Sigmoid colon (tissue), 7 donors: Measurements from ENCODE around the gene CLIC5. TPM values are rescaled to one million over a fixed set of nuclear protein-coding genes. Genes with fewer than 3 reads are reported as not detected.

Experiments
- DNase-seq: peaks from one replicate; pipeline ENCODE4 v3.0.0-alpha.2; 2019
- H3K27ac ChIP-seq, 4 donors: fragments of 200-600 bp; sonication (generic); one replicate each; pipeline ENCODE4 v1.5.1; 2016 to 2019; ENCODE audit warnings: mild to moderate bottlenecking in 1 of 4
- H3K27me3 ChIP-seq, 3 donors: fragments of 200-600 bp; sonication (generic); one replicate each; pipeline ENCODE4 v1.5.1; 2019; ENCODE audit warnings: mild to moderate bottlenecking in 1 of 3
- H3K36me3 ChIP-seq, 4 donors: fragments of 200-600 bp; sonication (generic); one replicate each; pipeline ENCODE4 v1.5.1; 2016 to 2019
- H3K4me1 ChIP-seq, 4 donors: fragments of 200-600 bp; sonication (generic); one replicate each; pipeline ENCODE4 v1.5.1; 2017 to 2019
- H3K4me3 ChIP-seq, 4 donors: fragments of 200-600 bp; sonication (generic); one replicate each; pipeline ENCODE4 v1.5.1; 2017 to 2019; ENCODE audit warnings: mild to moderate bottlenecking in 2 of 4, moderate library complexity in 1 of 4
- H3K9me3 ChIP-seq, 4 donors: fragments of 200-600 bp in 3 of 4; sonication (generic) in 3 of 4; one replicate each; pipeline versions ENCODE4 v1.5.1 to v1.6.1; 2013 to 2019
- EP300 ChIP-seq, 4 donors: sonication (generic); formaldehyde crosslinking; IDR thresholded peaks; one replicate each; pipeline ENCODE4 v1.6.1; 2017; ENCODE audit warnings: antibody characterized with exemption in 4 of 4
- POLR2A ChIP-seq, 2 donors: fragments of 450-650 bp; IDR thresholded peaks; one replicate each; pipeline ENCODE4 v1.6.1; 2016; ENCODE audit warnings: antibody characterized with exemption in 2 of 2, mild to moderate bottlenecking in 2 of 2, moderate library complexity in 2 of 2
- POLR2AphosphoS5 ChIP-seq, 4 donors: sonication (generic); formaldehyde crosslinking; IDR thresholded peaks; one replicate each; pipeline ENCODE4 v1.6.1; 2017; ENCODE audit warnings: antibody characterized with exemption in 4 of 4
- WGBS, 2 donors: extraction: QIAGEN DNeasy Blood & Tissue Kit; methylation state at CpG; one replicate each; pipeline ENCODE4 v1.1.7; 2013; 5-methylcytosine and 5-hydroxymethylcytosine counted together
- intact Hi-C: fragments of 100-400 bp; cut with DNase I; formaldehyde crosslinking; loops from one replicate; pipeline ENCODE4 v1.15.1; 2023
- polyA plus RNA-seq, 3 donors: library from polyadenylated mRNA; stranded (reverse); fragments of 200-250 nt; gene quantifications; one replicate each; pipeline ENCODE4 v1.2.3, GENCODE V29; 2013
- total RNA-seq, 4 donors: library from RNA; depleted of rRNA; stranded (reverse); fragments of >200 nt; gene quantifications; one replicate each; pipeline ENCODE4 v1.1.0, GENCODE V29; 2016
- TF ChIP-seq, protein P1 (sequence below), 4 experiments: fragments of 450-650 bp in 3 of 4; fragments of 200-600 bp in 1 of 4; IDR thresholded peaks; one replicate each; pipeline ENCODE4 v1.5.1; 2016 to 2019; ENCODE audit warnings: antibody characterized with exemption in 4 of 4, mild to moderate bottlenecking in 3 of 4, moderate library complexity in 2 of 4
- donor health status: healthy with polysubstance abuse.
- donor health status: Bipolar disorder and iron deficiency.
- donor health status: healthy.

CLIC5 gene
- total and polyA plus RNA-seq, 7 donors = 1.8 to 77.0 (median 3.5) TPM

DNA sequence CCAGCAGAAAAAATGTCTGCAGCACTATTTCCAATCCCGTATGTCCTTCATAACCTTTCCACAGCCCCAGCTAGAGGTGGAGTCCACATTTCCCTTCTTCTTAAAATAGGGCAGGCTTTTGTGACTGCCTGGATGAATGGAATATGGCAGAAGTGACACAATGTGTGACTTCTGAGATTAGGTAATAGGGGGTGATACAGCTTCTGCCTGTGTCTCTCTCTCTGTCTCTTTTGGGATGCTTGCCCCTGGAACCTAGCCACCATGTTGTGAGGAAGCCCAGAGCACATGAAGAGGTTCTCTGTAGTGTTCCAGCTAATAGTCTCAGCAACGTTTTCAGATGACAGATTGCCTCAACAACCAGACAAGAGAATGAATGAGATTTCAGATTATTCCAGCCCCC lies 51.4 kb downstream of the CLIC5 start:
- peaks cover 0 to 11% (median 3%) of the 10 kb centered on the region in 4 donors for H3K4me1 ChIP-seq
- DNase-seq = no peak
- no peak overlapping the region for H3K27ac ChIP-seq
- TF ChIP-seq EP300 (IDR thresholded peaks at IDR 0.05) (no peak), POLR2A (IDR thresholded peaks at IDR 0.05) (no peak), POLR2AphosphoS5 (IDR thresholded peaks at IDR 0.05) (no peak)
- TF ChIP-seq, protein P1, sequence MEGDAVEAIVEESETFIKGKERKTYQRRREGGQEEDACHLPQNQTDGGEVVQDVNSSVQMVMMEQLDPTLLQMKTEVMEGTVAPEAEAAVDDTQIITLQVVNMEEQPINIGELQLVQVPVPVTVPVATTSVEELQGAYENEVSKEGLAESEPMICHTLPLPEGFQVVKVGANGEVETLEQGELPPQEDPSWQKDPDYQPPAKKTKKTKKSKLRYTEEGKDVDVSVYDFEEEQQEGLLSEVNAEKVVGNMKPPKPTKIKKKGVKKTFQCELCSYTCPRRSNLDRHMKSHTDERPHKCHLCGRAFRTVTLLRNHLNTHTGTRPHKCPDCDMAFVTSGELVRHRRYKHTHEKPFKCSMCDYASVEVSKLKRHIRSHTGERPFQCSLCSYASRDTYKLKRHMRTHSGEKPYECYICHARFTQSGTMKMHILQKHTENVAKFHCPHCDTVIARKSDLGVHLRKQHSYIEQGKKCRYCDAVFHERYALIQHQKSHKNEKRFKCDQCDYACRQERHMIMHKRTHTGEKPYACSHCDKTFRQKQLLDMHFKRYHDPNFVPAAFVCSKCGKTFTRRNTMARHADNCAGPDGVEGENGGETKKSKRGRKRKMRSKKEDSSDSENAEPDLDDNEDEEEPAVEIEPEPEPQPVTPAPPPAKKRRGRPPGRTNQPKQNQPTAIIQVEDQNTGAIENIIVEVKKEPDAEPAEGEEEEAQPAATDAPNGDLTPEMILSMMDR (IDR thresholded peaks at IDR 0.05) = no peak
- no peaks in the 10 kb centered on the region for H3K27me3 ChIP-seq
- intact Hi-C loops = no loop called here
- H3K4me3 ChIP-seq = no peak overlapping the region
- no peaks in the 10 kb centered on the region for H3K36me3 ChIP-seq
- WGBS, 2 donors = 64 to 84% methylated on average over 2 of the region's 2 CpGs
- no peaks in the 10 kb centered on the region for H3K9me3 ChIP-seq

DNA sequence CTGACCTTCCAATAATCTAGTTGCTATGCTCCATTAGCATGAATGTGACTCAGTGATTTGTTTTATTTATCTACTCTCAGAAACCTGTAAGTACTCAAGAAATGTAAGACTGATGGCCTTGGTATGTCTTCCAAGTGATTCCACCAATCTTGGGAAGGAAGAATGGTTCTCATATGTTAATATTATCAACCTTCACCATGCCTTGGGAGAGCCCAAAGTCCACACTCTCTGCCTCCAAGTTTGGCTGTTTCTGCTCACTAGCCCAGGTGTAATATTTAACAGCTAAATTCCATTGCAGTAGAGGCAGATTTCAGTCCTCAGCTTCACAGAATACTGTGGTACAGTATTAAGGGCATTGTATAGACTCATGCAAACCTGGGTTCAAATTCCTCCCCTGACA lies 51.8 kb downstream of the CLIC5 start:
- H3K9me3 ChIP-seq = no peaks in the 10 kb centered on the region
- H3K27ac ChIP-seq = no peak overlapping the region
- no peak overlapping the region for H3K4me3 ChIP-seq
- no peaks in the 10 kb centered on the region for H3K36me3 ChIP-seq
- DNase-seq = no peak
- intact Hi-C loops = no loop called here
- TF ChIP-seq POLR2A (IDR thresholded peaks at IDR 0.05) = no peak
- no peak for TF ChIP-seq EP300 (IDR thresholded peaks at IDR 0.05)
- no peak for TF ChIP-seq POLR2AphosphoS5 (IDR thresholded peaks at IDR 0.05)
- TF ChIP-seq, protein P1 (IDR thresholded peaks at IDR 0.05) = no peak
- H3K27me3 ChIP-seq = no peaks in the 10 kb centered on the region
- H3K4me1 ChIP-seq = peaks cover 0 to 11% (median 3%) of the 10 kb centered on the region in 4 donors

DNA sequence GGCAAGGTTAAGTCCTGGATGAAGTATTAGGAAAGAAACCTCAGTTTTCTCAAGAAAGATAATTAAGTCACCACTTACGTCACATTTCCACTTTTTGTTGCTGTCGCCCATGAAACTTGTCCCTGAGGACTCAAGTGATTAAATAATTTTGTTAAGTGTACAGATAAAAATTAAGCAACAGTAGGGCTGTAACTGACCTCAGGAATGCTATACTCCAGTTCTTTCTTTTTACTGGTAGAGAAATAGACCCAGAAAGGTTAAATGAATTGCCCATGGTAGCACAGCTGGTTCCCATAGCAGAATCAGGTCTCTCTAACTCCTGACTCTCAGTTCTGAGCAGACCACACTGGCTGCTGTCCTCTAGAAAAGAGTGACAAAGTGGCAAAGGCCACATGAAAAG lies 54.5 kb downstream of the CLIC5 start:
- 91 to 95% methylated on average over 2 of the region's 2 CpGs for WGBS, 2 donors
- intact Hi-C loops = no loop called here
- H3K36me3 ChIP-seq = no peaks in the 10 kb centered on the region
- no peak overlapping the region for H3K4me3 ChIP-seq
- no peaks in the 10 kb centered on the region for H3K9me3 ChIP-seq
- H3K27me3 ChIP-seq = no peaks in the 10 kb centered on the region
- H3K27ac ChIP-seq = no peak overlapping the region
- H3K4me1 ChIP-seq = peaks cover 0 to 6% (median 3%) of the 10 kb centered on the region in 4 donors
- DNase-seq = no peak
- TF ChIP-seq, protein P1 (IDR thresholded peaks at IDR 0.05) = no peak
- TF ChIP-seq EP300 (IDR thresholded peaks at IDR 0.05) = no peak

DNA sequence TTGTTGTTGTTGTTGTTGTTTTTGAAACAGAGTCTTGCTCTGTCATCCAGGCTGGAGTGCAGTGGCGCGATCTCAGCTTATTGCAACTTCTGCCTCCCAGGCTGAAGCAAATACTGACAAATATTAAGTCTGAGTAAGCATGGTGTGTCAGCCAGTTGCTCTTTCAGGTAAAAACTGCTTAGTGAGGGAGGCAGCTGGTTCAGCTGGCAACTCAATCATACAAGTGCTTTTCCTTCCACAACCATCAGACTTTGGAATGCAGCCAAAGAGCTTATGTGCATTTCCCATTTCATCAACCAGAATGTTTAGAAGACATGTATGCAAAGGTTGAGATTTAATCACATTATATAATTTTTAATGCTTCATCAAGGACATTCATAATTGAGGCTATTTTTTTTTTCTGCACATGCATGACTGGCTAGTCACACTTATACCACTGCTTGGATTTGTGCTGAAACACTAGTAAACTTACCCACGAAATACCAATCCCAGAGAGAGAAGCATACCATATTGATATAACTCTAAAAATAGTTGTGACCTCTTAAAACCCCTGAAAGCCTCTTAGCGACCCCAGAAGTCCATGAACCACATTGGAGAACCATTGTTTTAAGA lies 56.0 kb downstream of the CLIC5 start:
- no peak overlapping the region for H3K4me3 ChIP-seq
- WGBS, 2 donors = 49 to 52% methylated on average over 4 of the region's 4 CpGs
- no peaks in the 10 kb centered on the region for H3K27me3 ChIP-seq
- H3K9me3 ChIP-seq = no peaks in the 10 kb centered on the region
- DNase-seq = no peak
- intact Hi-C loops = no loop called here
- H3K36me3 ChIP-seq = no peaks in the 10 kb centered on the region
- TF ChIP-seq, protein P1 (IDR thresholded peaks at IDR 0.05) = no peak
- no peak for TF ChIP-seq POLR2AphosphoS5 (IDR thresholded peaks at IDR 0.05)
- TF ChIP-seq EP300 (IDR thresholded peaks at IDR 0.05) = no peak
- no peak for TF ChIP-seq POLR2A (IDR thresholded peaks at IDR 0.05)
- H3K4me1 ChIP-seq = no peaks in the 10 kb centered on the region
- no peak overlapping the region for H3K27ac ChIP-seq

DNA sequence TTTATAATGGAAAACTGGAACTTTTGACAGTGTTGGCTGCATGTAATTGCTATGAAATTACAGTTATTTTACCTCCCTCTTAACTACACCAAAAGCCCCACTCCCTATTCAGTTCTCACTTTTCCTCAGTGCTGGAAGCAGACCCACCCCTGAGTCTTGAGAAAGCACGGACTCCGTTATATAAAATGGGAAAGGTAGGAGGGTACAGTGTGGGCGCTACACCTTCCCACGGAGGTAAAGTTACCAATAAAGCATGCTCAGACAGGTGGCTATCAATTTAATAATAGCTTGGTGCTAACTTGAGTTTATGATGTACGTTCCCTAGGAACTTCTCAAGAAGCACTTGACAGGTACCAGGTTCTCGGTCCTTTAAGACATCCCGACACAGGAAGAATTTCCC lies 59.0 kb downstream of the CLIC5 start:
- 93 to 94% methylated on average over 7 of the region's 7 CpGs for WGBS, 2 donors
- H3K27me3 ChIP-seq = no peaks in the 10 kb centered on the region
- no peaks in the 10 kb centered on the region for H3K36me3 ChIP-seq
- TF ChIP-seq POLR2AphosphoS5 (IDR thresholded peaks at IDR 0.05) = no peak
- TF ChIP-seq, protein P1 (IDR thresholded peaks at IDR 0.05) = no peak
- TF ChIP-seq EP300 (IDR thresholded peaks at IDR 0.05) = no peak
- no peak for TF ChIP-seq POLR2A (IDR thresholded peaks at IDR 0.05)
- H3K9me3 ChIP-seq = no peaks in the 10 kb centered on the region
- no peak overlapping the region for H3K4me3 ChIP-seq
- peaks cover 0 to 5% (median 2%) of the 10 kb centered on the region in 4 donors for H3K4me1 ChIP-seq
- intact Hi-C loops = no loop called here
- H3K27ac ChIP-seq = no peak overlapping the region
- DNase-seq = no peak
